Testis (tissue), 3 donors: ENCODE data around the gene IRX4. TPM values are rescaled to one million over a fixed set of nuclear protein-coding genes. Genes with fewer than 3 reads are reported as not detected.

Experiments
- DNase-seq: peaks from one replicate; pipeline ENCODE4 v3.0.0-alpha.2; 2019
- H3K27ac ChIP-seq, 2 donors: fragments of 200-600 bp; sonication (generic); one replicate each; pipeline ENCODE4 v1.5.1; 2019
- H3K27me3 ChIP-seq: fragments of 200-600 bp; sonication (generic); one replicate; pipeline ENCODE4 v1.5.1; 2019
- H3K36me3 ChIP-seq: fragments of 200-600 bp; sonication (generic); one replicate; pipeline ENCODE4 v1.5.1; 2017; ENCODE audit warnings: low read depth; ENCODE audit errors: missing control alignments
- H3K4me1 ChIP-seq: fragments of 200-600 bp; sonication (generic); one replicate; pipeline ENCODE4 v1.5.1; 2019
- H3K4me3 ChIP-seq, 2 donors: fragments of 200-600 bp; sonication (generic); one replicate each; pipeline ENCODE4 v1.5.1; 2017 to 2019
- H3K9me3 ChIP-seq: fragments of 200-600 bp; sonication (generic); one replicate; pipeline ENCODE4 v1.5.1; 2017
- POLR2A ChIP-seq: fragments of 450-650 bp; IDR thresholded peaks from one replicate; pipeline ENCODE4 v1.6.1; 2017; ENCODE audit warnings: antibody characterized with exemption, mild to moderate bottlenecking, moderate library complexity
- WGBS, 2 donors: methylation state at CpG; one replicate each; pipeline ENCODE4 v1.1.5; 2018; 5-methylcytosine and 5-hydroxymethylcytosine counted together
- intact Hi-C: fragments of 100-400 bp; cut with DNase I; formaldehyde crosslinking; loops from one replicate; pipeline ENCODE4 v1.15.1; 2023; ENCODE audit warnings: low total_unique reads
- polyA plus RNA-seq: library from polyadenylated mRNA; stranded (reverse); fragments of 350-450 nt; fragmentation: Illumina TruSeq; extraction: RNeasy Lipid Tissue Mini Kit (QIAGEN cat#74804); gene quantifications from one replicate; pipeline ENCODE4 v1.2.3, GENCODE V29; 2014; ENCODE audit warnings: low read depth, low replicate concordance; ENCODE audit not compliant: insufficient read depth
- total RNA-seq, 2 donors: library from RNA; depleted of rRNA; stranded (reverse); fragments of >200 nt; gene quantifications; one replicate each; pipeline ENCODE4 v1.2.3, GENCODE V29; 2016
- TF ChIP-seq, protein P1 (sequence below), 3 experiments: fragments of 450-650 bp in 2 of 3; fragments of 200-600 bp in 1 of 3; sonication (generic) in 1 of 3; IDR thresholded peaks; one replicate each; pipeline ENCODE4 v1.5.1; 2016 to 2019; ENCODE audit warnings: antibody characterized with exemption in 3 of 3, mild to moderate bottlenecking in 2 of 3, moderate library complexity in 1 of 3

Gene IRX4
- total and polyA plus RNA-seq, 3 donors from 2014 or later, result 0.32 to 2.7 (median 2.0) TPM

DNA sequence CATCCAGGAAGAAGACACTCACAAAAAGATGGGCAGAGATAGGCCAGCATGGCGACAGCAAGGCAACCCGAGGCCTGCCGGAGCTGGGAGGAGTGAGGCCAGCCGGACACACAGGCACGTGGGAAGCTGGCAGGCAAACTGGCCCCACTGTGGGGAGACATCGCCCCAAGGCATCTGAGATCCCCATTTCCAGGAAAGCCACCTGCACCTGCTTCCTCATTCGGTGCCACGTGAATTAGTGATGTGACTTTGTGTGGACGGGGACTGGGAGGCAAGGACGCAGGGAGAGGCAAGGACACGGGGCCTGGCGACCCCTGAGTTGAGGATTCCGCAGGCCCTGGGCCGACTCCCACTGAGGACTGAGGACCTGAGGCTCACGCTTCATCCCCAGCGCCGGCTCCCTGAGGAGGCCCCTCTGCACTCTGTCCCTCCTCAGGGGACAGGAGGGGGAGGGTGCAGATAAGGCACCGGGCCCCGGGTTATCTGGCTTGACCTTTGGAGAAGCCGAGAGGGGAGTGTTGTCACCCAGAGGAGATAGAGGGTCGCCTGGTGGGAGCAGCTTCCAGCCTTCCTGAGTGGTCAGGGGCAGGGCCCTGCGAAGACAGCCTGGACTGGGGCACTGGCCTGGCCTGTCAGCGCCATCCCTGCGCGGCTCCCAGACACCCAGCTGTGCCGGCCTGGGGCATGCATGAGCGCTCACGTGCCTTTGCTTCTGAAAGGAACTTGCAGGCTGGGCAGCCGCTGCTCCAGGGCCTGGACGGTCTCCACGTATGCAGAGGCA, 41.8 kb downstream of the IRX4 start:
- 60 to 67% methylated on average over 16 to 31 of the region's 31 CpGs for WGBS, 2 donors
- intact Hi-C loops, result no loop called here
- Histone ChIP-seq H3K36me3 (no peaks in the 10 kb centered on the region), H3K27ac (no peak overlapping the region), H3K27me3 (no peaks in the 10 kb centered on the region), H3K4me1 (no peaks in the 10 kb centered on the region), H3K4me3 (no peak overlapping the region), H3K9me3 (no peaks in the 10 kb centered on the region)
- no peak for DNase-seq
- no peak for TF ChIP-seq POLR2A
- TF ChIP-seq, protein P1, sequence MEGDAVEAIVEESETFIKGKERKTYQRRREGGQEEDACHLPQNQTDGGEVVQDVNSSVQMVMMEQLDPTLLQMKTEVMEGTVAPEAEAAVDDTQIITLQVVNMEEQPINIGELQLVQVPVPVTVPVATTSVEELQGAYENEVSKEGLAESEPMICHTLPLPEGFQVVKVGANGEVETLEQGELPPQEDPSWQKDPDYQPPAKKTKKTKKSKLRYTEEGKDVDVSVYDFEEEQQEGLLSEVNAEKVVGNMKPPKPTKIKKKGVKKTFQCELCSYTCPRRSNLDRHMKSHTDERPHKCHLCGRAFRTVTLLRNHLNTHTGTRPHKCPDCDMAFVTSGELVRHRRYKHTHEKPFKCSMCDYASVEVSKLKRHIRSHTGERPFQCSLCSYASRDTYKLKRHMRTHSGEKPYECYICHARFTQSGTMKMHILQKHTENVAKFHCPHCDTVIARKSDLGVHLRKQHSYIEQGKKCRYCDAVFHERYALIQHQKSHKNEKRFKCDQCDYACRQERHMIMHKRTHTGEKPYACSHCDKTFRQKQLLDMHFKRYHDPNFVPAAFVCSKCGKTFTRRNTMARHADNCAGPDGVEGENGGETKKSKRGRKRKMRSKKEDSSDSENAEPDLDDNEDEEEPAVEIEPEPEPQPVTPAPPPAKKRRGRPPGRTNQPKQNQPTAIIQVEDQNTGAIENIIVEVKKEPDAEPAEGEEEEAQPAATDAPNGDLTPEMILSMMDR (IDR thresholded peaks at IDR 0.05), result no peak

DNA sequence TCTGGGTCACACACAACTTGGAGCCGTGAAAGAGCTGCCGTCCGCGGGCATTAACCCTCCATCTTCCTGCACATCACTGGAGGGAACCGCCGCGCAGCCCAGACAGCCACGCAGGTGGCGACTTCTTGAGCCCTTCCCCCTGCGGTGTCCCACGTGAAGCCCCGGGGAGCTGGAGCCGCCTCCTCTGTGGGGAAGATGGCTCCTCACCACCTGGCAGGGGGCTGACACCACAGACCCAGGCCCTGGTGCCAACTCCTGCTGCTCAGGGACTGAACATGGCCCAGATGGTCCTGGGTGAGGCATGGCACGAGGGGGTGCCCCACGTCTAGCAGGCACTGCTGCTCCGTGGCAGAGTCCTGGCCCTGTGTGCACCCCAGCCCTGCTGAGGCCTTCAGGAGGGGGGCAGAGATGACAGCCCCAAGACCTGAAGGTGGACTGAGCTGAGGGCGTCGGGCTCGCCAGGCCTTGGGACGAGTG, 42.6 kb downstream of the IRX4 start:
- intact Hi-C loops, result no loop called here
- H3K4me1 ChIP-seq, result no peaks in the 10 kb centered on the region
- no peak overlapping the region for H3K27ac ChIP-seq
- H3K4me3 ChIP-seq, result no peak overlapping the region
- DNase-seq, result no peak
- H3K9me3 ChIP-seq, result no peaks in the 10 kb centered on the region
- 88 to 90% methylated on average over 9 to 19 of the region's 20 CpGs for WGBS, 2 donors
- no peaks in the 10 kb centered on the region for H3K27me3 ChIP-seq
- TF ChIP-seq, protein P1 (IDR thresholded peaks at IDR 0.05), result no peak
- no peak for TF ChIP-seq POLR2A
- H3K36me3 ChIP-seq, result no peaks in the 10 kb centered on the region

DNA sequence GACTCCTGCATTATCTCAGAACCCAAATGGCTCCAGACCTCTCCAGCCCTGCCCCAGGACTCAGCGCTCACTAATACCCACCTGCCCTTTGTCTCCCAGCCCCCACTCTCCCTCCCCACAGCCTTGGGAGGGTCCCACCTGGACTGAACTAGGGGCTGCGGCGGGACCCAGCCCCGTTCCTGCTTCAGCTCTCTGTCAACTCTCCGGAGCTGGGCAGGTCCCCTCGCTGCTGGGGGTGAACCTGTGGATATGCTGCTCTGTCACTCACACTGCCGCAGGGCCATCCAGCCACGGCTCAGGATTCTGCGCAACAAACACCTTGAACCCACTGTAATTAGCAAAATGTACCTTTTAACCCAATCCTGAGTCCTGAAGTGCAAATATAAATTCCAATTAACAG, 44.7 kb downstream of the IRX4 start:
- H3K27ac ChIP-seq, result no peak overlapping the region
- DNase-seq, result no peak
- H3K9me3 ChIP-seq, result no peaks in the 10 kb centered on the region
- 75 to 84% methylated on average over 9 of the region's 9 CpGs for WGBS, 2 donors
- intact Hi-C loops, result no loop called here
- no peaks in the 10 kb centered on the region for H3K36me3 ChIP-seq
- no peaks in the 10 kb centered on the region for H3K27me3 ChIP-seq
- H3K4me1 ChIP-seq, result no peaks in the 10 kb centered on the region
- no peak for TF ChIP-seq POLR2A
- TF ChIP-seq, protein P1 (IDR thresholded peaks at IDR 0.05), result no peak
- no peak overlapping the region for H3K4me3 ChIP-seq

DNA sequence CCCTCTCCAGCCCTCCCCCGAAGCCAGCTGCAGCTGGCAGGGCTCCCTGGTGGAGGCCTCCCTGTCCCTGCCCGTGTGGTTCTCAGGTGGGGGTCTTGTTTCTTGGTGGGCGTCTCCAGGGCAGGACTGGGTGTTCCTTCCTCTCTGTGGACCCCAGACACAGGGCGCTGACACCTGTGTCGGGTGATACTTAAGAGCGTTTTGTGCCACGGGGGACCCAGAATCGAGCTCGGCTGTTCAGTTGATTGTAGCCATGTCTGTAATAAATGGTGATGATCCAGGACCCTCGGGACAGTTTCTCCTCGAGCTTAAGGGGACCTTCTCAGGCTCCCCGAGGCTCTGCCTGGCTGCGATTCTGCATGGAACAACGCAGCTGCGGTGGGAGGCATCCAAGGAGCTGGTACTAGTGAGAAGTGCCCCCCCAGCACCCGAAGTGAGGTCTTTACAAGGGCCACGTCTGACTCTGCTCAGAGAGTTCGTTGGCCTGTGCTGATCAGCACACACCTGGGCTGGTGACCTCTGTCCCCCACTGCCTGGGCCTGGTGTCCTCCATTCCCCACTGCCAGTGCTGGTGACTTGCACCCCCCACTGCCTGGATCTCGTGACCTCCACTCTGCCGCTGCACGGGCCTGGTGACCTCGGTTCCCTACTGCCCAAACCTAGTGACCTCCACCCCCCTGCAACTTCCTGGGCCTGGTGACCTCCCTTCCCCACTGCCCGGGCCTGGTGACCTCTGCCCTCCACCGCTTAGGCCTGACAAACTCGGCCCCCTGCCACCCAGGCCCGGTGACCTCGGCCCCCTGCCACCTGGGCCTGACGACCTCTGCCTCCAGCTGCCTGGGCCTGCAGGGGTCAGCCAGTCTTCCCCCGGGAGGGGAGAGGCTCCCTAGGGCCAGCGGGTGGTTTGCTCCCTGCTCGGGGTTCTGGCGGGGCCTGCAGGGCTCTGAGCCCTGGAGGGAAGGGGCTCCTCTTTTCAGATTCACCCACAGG, 45.5 kb downstream of the IRX4 start:
- no peaks in the 10 kb centered on the region for H3K4me1 ChIP-seq
- no peak for TF ChIP-seq POLR2A
- TF ChIP-seq, protein P1 (IDR thresholded peaks at IDR 0.05), result no peak
- DNase-seq, result no peak
- no peaks in the 10 kb centered on the region for H3K9me3 ChIP-seq
- intact Hi-C loops, result no loop called here
- H3K4me3 ChIP-seq, result no peak overlapping the region
- H3K27me3 ChIP-seq, result no peaks in the 10 kb centered on the region
- H3K27ac ChIP-seq, result no peak overlapping the region
- 78 to 86% methylated on average over 15 to 32 of the region's 32 CpGs for WGBS, 2 donors
- H3K36me3 ChIP-seq, result no peaks in the 10 kb centered on the region
